GM12892 (cell line): ENCODE measurements around the gene TRIM59.

Experiments
- POLR2A ChIP-seq: IDR thresholded peaks from 2 replicates; pipeline ENCODE4 v1.6.1; 2011; ENCODE audit warnings: low read depth, low read length, control low read depth
- POLR2AphosphoS5 ChIP-seq: IDR thresholded peaks from 2 replicates; pipeline ENCODE4 v1.6.1; 2011; ENCODE audit warnings: low read depth, low read length, control low read depth
- TAF1 ChIP-seq: IDR thresholded peaks from 2 replicates; pipeline ENCODE4 v1.6.1; 2011; ENCODE audit warnings: low read depth, mild to moderate bottlenecking, control low read depth, low read length, borderline replicate concordance

GRCh38 chr3:160449636-160450598 lies at the start of gene TRIM59:
- peak; percentile 92 for TF ChIP-seq POLR2A
- peak; percentile 91 for TF ChIP-seq POLR2AphosphoS5
- peak; percentile 28; the same call in 1 of the 2 replicates for TF ChIP-seq TAF1
